NCI-H187 treated with DMSO at 0.1 percent for 48 hours (cell line): Measurements from ENCODE around the gene POLR2B.
"Not testable (repeated sequence)": the region's sequence is repeated elsewhere in the genome, so short reads cannot be mapped to it uniquely, and the experiment has no call there.

ENCODE experiments used
- DNase-seq: peaks from one replicate; lab custom pipeline; 2025; lab: John Stamatoyannopoulos, UW

Gene POLR2B

DNA sequence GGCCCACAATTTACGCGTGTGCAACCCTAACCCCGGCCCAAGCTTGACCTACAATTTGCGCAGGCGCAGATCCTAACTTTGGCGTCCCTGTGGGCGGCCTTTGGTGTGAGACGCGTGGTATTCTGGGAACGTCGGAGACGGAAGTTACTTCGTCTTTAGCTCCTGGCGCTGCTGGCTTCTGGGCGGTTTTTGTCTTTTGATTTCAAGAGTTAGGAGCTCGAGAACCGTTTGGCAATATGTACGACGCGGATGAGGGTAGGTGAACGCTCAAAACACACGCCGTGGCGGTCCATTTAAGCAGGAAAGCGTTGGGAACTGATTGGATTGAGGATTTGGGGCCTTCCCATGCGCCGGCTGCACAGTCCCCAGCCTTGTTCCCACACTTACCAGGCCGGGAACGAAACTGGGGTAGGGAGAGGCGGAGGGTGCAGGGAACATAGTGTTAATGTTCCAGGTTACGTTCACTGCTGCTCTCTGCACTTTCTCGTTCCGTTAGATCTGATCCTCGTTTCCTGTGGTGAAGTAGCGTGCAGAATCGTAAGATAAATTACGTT lies at the start of gene POLR2B:
Gene POLR2B (plus strand): TSS at position 147 of the 554 bp plus-strand sequence. CDS start 90 bp downstream, at position 237.
- peak; percentile 80 for DNase-seq

GRCh38 chr4:56930638-56931037 lies 48.1 kb upstream of the POLR2B start:
- DNase-seq: no peak

DNA sequence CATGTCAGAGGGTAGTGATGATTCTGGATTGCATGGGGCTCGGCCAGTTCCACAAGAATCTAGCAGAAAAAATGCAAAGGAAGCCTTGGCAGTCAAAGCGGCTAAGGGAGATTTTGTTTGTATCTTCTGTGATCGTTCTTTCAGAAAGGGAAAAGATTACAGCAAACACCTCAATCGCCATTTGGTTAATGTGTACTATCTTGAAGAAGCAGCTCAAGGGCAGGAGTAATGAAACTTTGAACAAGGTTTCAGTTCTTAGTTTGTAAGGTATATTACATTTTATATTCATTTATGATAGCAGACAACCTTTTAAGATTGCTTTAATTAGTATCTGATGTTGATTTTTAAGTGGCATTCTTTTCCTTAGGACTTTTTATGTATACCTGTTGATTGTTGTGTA lies 46.8 kb upstream of the POLR2B start:
- no peak for DNase-seq

DNA sequence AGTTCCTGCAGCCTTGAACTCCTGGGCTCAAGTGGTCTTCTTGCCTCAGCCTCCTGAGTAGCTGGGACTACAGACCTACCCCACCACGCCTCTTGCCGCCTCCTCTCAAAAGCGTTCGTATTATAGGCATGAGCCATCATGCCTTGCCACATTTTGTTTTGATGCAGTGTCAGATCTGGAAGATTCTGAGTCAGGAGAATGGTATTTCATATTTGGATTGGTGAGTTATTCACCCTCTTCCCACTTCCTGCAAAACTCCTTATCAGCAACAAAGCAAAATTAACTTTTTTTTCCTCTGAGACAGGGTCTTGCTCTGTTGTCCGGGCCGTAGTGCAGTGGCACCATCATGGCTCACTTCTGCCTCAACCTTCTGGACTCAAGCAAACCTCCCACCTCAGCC lies 41.4 kb upstream of the POLR2B start:
- DNase-seq: no peak

- DNase-seq: not testable (repeated sequence)
Observed at GRCh38 chr4:56939826-56940225, 38.9 kb upstream of the POLR2B start.

- DNase-seq: no peak
Observed at GRCh38 chr4:56940403-56940802, 38.3 kb upstream of the POLR2B start.

- DNase-seq: no peak
Observed at GRCh38 chr4:56940971-56941370, 37.7 kb upstream of the POLR2B start.

GRCh38 chr4:56941403-56941802 lies 37.3 kb upstream of the POLR2B start:
- DNase-seq: no peak

DNA sequence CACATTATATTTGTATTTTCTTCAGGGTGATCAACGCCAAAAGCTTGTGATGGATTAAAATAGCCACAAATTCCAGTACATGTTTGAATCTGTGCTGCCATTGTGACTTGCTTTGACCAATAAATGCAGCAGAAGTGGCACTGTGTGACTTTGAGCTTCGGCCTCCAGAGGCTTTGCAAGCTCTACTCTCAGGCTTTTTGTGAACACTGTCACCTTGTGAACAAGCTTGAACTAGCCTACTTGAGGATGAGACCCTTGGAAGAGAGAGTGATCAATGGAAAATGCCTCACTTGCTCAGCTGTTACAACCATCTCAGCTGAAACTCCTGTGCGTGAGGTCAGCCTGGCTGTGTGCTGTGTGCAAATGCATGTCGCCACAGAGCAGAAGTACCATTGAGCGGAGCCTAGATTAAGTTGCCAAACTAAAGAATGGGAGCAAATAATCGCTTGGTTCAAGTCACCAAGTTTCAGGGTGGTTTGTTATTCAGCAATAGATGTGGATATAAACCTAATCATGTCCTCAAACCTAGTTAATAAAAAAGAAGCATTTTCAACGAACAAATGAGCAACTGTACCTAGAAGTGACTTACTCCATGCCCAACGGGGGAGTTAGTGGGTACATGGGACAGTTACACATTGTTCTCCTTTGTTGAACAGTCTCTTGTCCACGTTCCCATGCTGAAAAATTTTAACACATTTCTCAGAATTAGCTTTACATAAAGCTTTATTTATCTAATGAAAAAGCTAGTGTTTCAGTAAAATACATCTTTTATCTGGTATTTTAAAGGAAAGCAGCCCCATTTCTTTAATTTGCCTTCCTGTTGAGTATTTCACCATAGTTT lies 24.8 kb upstream of the POLR2B start:
- no peak for DNase-seq

DNA sequence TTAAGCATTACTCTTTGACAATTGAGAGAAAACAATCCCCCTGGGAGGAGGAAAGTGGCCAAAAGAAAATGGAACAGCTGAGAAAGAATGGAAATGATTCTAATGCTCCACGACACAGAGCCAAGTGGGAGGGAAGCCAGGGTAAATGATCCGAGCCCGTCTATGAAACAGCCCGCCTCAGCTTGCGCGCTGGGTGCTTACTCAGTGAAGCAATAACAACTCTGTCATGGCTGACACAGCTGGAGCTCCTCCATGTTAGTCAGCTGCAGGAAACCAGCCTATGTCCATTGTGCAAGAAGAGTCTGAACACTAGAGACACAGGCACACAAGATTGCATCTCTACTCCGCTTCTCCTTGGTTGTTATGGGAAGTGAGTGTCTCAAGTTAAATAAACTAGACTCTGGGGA lies 20.6 kb upstream of the POLR2B start:
- DNase-seq: peak; percentile 54

GRCh38 chr4:56959100-56959499 lies 19.6 kb upstream of the POLR2B start:
- no peak for DNase-seq

GRCh38 chr4:56961107-56961500 lies 17.6 kb upstream of the POLR2B start:
- no peak for DNase-seq

DNA sequence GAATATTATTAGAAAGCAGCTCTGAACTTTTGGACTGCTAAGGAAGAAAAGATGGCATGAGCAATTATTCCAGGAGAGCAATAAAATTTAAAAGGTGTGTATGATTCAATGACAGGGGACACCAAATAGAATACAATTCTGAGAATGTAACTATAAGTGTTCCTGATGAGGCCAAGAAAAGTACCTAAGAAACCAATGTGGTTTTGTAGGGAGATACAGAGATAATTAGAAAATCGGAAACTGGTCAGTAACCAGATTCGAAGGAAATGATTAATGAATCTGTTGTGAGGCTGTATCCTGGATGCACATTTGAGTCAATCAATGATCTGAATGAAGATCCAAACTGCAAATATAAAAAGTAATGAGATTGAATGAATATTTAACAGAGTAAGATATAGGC lies 7.3 kb upstream of the POLR2B start:
- no peak for DNase-seq

DNA sequence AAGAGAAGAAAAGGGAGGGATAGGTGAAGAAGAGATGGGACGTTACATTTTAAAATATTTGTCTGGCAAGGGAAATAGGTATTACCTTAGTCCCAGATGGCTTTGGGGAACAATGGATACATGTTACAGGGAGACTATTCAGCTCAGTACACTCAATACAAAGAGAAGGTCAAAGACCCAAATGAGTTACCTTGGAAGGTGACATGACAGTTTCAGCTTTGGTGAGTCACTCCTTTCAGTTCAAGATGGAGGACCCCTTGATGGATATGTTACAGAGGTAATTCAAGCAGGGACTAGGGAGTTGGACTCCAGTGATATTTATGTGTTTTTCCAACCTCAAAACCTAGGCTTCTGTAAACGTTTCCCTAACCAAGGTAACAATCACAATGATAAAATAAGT lies 6.3 kb upstream of the POLR2B start:
- DNase-seq: no peak

DNA sequence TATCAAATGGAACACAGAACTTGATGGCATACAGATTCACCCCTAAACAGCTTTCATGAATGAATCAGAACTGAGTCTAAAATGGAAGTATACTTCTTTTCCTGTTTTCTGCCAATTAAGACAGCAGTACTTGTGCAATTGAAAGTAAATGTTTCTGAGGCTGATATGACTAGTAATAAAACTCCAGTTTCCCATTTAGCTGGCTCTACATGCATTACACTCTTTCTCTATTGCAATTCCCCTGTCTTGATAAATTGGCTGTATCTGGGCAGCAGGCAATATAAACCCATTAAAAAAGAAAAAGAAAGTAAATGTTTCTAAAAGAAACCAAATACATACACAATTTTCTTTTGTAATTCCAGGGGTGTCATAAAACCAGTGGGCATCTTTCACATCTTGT lies 5.9 kb upstream of the POLR2B start:
- DNase-seq: no peak

DNA sequence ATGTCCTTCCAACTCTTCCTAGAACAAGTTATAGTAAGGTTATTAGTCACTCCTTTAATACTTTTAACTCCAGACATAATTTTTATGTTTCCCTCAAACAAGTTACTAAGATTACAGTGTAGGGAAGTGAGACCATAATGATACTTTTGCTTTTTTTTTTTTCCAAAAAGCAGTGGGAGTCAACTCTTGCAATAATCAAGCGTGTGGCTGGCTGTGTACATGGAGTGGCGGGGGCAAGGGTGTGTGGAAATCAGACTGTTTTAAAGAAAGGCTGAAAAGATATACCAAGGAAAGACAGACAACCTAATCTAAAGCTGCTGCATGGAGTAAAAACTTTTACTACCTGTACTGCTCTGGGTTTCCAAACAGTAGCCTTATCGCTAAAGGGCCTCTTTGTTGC lies 5.4 kb upstream of the POLR2B start:
- no peak for DNase-seq

DNA sequence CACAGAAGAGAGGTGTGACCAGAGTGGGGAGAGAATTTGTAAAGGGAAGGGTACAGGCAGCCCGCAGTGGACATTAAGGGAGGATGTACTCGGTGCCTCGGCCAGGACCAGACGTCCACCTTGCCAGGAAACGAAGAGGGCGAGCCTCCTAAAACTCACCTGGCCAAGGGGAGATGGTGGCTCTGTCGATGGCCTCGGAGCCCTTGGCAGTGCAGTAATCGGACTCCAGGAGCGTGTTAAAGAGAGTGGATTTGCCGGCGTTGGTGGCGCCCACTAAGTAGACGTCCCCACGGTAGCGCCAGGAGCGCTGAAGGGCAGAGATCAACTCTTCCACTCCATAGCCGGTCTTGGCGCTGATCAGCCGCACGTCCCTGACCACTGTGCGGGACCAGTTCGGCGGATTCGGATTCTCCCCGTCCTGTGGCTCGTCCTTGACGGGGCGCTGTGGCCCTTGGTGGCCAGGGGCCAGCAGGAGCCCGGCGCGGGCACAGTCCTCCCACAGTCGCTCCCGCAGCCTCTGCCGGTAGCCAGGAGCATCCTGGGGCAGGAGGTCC lies 2.3 kb upstream of the POLR2B start:
- DNase-seq: no peak

DNA sequence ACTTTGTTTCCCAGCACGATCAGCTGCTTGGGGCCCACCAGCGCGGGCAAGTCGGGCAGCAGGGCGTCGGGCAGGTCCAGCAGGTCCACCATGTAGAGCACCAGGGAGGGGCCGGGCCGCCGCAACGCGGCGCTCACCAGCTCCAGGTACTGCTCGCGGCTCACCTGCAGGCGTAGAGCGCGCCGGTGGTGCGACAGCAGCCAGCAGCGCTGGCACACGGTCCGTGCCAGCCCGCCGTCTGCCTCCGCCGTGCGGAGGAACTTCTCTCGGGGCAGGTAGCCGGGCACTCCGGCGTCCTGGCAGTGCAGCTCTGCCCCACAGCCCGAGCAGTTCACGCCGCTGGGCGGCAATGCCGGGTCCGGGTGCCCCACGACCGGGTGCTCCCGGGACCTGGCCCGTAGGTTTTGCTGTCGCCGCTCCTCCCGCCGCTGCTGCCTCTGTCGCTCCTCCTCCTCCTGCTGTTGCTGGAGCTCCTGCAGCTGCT lies 1.8 kb upstream of the POLR2B start:
- DNase-seq: no peak

DNA sequence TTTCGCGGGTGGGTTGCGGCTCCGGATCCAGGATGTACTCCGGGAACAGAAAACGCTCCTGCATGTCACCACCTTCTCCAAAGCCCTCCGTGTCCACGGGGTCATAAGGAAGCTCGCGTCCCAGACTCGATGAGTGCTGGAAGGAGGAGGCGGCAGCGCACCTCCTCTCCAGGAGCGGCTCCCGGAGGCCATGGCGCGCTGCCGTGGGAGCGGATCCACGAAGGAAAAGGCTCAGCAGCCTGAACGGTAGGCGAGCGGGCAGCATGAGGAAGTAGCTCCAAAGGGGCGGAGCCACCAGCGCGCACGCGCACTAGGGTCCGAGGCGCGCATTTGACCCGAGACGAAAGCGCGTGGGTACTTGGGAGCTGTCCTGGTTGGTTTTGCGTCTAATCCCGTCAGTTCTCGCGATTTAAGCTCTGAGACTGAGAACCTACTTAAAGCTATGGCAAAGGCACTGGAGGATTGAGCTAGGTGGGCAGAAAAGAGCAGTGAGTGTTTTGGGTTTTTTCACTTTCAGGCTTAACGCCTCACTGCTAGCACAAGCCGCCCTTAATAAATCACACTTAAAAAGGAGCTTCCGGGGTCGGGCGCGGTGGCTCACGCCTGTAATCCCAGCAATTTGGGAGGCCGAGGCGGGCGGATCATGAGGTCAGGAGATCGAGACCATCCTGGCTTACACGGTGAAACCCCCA lies 1.2 kb upstream of the POLR2B start, which contains the start of gene NOA1:
Gene NOA1 (minus strand): TSS at position 286 of the 692 bp plus-strand sequence. CDS start 21 bp downstream, at position 265.
- DNase-seq: peak; percentile 93

DNA sequence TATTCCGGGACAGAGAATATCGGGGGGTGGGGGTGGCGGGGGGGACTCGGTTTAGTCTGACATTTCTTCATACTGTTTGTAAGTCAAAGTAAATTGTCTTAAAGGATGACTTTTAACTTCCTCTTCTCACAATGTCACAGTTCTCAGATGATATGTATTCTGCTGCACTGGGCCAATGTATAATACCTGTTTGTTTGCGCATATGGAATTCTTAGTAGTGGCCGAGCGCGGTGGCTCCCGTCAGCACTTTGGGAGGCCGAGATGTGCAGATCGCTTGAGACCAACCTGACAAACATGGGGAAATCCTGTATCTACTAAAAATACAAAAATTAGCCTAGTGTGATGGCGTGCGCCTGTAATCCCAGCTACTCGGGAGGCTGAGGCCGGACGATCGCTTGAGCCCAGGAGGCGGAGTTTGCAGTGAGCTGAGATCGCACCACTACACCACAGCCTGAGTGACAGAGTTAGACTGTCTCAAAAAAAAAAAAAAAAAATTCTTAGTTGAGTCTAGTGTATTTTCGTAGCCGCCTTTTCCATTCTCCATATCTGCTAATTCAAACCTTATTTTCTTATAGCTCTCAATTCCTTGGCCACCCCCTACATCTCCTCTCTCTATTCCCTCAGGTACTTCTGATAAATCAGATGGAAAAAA lies 851 bp downstream of the POLR2B start:
- DNase-seq: no peak

DNA sequence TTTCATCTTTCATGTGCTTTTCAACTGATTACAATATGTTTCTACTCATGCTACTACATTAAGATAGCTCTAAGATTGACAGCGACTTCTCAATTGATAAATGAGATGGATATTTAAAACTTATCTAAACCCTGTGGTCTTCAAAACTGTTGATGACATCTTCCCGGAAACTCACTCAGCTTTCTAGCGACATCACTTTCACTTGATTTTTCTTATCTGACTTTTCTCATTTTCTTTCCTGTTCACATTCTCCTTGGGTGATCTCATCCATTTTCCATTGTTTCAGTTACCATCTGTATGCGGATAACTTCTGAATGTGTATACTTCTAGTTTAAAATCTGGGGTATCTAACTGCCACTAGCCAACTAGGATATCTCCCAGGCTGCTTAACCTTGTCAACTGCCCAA lies 3.1 kb downstream of the POLR2B start:
- DNase-seq: no peak

DNA sequence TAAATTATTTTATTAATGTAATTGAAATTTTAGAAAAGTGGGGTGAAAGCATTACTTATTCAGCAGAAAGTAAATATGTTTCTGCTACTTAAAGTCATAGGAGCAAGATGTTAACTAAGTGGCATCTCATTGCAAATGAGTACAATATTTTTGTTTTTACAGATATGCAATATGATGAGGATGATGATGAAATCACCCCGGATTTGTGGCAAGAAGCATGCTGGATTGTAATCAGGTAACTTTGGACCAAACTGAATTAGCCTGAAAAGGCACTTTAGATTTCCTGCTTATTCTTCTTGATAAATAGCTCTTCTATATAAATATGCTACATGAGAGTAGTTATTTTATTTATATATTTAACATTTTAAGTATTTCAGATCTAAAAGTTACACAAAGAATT lies 7.5 kb downstream of the POLR2B start:
- no peak for DNase-seq
